ENCODE measurements around the gene GAS2L2. TPM values are rescaled to one million over a fixed set of nuclear protein-coding genes. Genes with fewer than 3 reads are reported as not detected.

GAS2L2 gene
- total RNA-seq, 2 experiments from 2014 or later, result 0.27 to 0.34 TPM

GRCh38 chr17:35765756-35766488 is 12.9 kb upstream of the GAS2L2 start:
- intact Hi-C loops (cut with micrococcal nuclease), result no loop called here
- peaks cover 10% of the 10 kb centered on the region for H3K4me1 Mint-ChIP-seq (ENCODE audit: low read depth)
- POLR2A ChIA-PET, result interaction anchor here (3.4 kb wide), 1 partner anchor 43 kb away, joined by 38 read pairs; the partner anchor contains the start of gene TAF15
- CTCF ChIA-PET, result interaction anchor here (0.7 to 10.2 kb wide), 11 partner anchors 11 to 178 kb away, joined by 3 to 292 read pairs (median 5); partner anchors contain the start of genes LYZL6 and TAF15
- DNase-seq (no peak), ATAC-seq (no peak)
- no peak overlapping the region for H3K27ac Mint-ChIP-seq
- TF ChIP-seq CTCF (IDR thresholded peaks at IDR 0.05), result no peak
- H3K36me3 Mint-ChIP-seq (ENCODE audit: low read depth), result no peaks in the 10 kb centered on the region
- H3K27me3 Mint-ChIP-seq, result no peaks in the 10 kb centered on the region
- H3K4me3 Mint-ChIP-seq, result no peak overlapping the region
- H3K9me3 Mint-ChIP-seq, result no peaks in the 10 kb centered on the region

- Mint-ChIP-seq H3K27me3 (no peaks in the 10 kb centered on the region), H3K4me1 (ENCODE audit: low read depth) (peaks cover 10% of the 10 kb centered on the region), H3K9me3 (no peaks in the 10 kb centered on the region), H3K4me3 (peak overlapping the region; percentile 88), H3K27ac (no peak overlapping the region), H3K36me3 (ENCODE audit: low read depth) (no peaks in the 10 kb centered on the region)
- intact Hi-C loops (cut with micrococcal nuclease), result no loop called here
- ATAC-seq (no peak), DNase-seq (no peak)
- no peak for TF ChIP-seq CTCF (IDR thresholded peaks at IDR 0.05)
- POLR2A ChIA-PET, result interaction anchor here (1.7 to 3.4 kb wide), 4 partner anchors 13 to 46 kb away, joined by 4 to 38 read pairs (median 6); partner anchors contain the start of gene TAF15
- CTCF ChIA-PET, result interaction anchor here (0.7 to 10.2 kb wide), 22 partner anchors 10 to 645 kb away, joined by 3 to 292 read pairs (median 14); partner anchors contain the start of genes GAS2L2, LYZL6, MMP28 and RAD51D
Measured at GRCh38 chr17:35765086-35765710, 12.2 kb upstream of the GAS2L2 start.

- no peaks in the 10 kb centered on the region for H3K36me3 Mint-ChIP-seq (ENCODE audit: low read depth)
- no peaks in the 10 kb centered on the region for H3K27me3 Mint-ChIP-seq
- intact Hi-C loops (cut with micrococcal nuclease), result loop anchor here (1.0 kb wide), 1 partner anchor 40 kb away; no protein-coding TSS in a partner anchor
- ChIA-PET CTCF (interaction anchor here (0.6 to 10.2 kb wide), 74 partner anchors 8 to 674 kb away, joined by 3 to 292 read pairs (median 4); partner anchors contain the start of genes AP2B1, GAS2L2, LYZL6 and MMP28), POLR2A (interaction anchor here (0.6 to 3.4 kb wide), 14 partner anchors 11 to 1382 kb away, joined by 3 to 38 read pairs (median 4); partner anchors contain the start of genes RASL10B and TAF15)
- H3K27ac Mint-ChIP-seq, result peak overlapping the region; percentile 76
- peak overlapping the region; percentile 88 for H3K4me3 Mint-ChIP-seq
- peaks cover 10% of the 10 kb centered on the region for H3K4me1 Mint-ChIP-seq (ENCODE audit: low read depth)
- peak; percentile 89 for TF ChIP-seq CTCF (IDR thresholded peaks at IDR 0.05)
- peak; percentile 96 for ATAC-seq
- peak; percentile 90 for DNase-seq
- no peaks in the 10 kb centered on the region for H3K9me3 Mint-ChIP-seq
Measured at GRCh38 chr17:35764123-35764991, 11.3 kb upstream of the GAS2L2 start.

- ChIA-PET POLR2A (interaction anchor here (0.6 to 3.4 kb wide), 14 partner anchors 11 to 1381 kb away, joined by 3 to 38 read pairs (median 4); partner anchors contain the start of genes RASL10B and TAF15), CTCF (interaction anchor here (0.7 to 10.2 kb wide), 70 partner anchors 9 to 674 kb away, joined by 3 to 292 read pairs (median 5); partner anchors contain the start of genes AP2B1, GAS2L2, LYZL6 and MMP28)
- Mint-ChIP-seq H3K4me3 (peak overlapping the region; percentile 62), H3K4me1 (ENCODE audit: low read depth) (peaks cover 10% of the 10 kb centered on the region), H3K36me3 (ENCODE audit: low read depth) (no peaks in the 10 kb centered on the region), H3K9me3 (no peaks in the 10 kb centered on the region), H3K27ac (no peak overlapping the region), H3K27me3 (no peaks in the 10 kb centered on the region)
- intact Hi-C loops (cut with micrococcal nuclease), result loop anchor here (1.0 kb wide), 1 partner anchor 41 kb away; no protein-coding TSS in a partner anchor
- TF ChIP-seq CTCF (IDR thresholded peaks at IDR 0.05), result no peak
- ATAC-seq, result no peak
- no peak for DNase-seq
Measured at GRCh38 chr17:35763767-35764122, 10.7 kb upstream of the GAS2L2 start.

Data from activated CD8-positive, alpha-beta T cell treated with anti-CD3 and anti-CD28 coated beads for 36 hours (primary cell).